ENCODE data around the gene LRRC15.

Gene LRRC15

DNA sequence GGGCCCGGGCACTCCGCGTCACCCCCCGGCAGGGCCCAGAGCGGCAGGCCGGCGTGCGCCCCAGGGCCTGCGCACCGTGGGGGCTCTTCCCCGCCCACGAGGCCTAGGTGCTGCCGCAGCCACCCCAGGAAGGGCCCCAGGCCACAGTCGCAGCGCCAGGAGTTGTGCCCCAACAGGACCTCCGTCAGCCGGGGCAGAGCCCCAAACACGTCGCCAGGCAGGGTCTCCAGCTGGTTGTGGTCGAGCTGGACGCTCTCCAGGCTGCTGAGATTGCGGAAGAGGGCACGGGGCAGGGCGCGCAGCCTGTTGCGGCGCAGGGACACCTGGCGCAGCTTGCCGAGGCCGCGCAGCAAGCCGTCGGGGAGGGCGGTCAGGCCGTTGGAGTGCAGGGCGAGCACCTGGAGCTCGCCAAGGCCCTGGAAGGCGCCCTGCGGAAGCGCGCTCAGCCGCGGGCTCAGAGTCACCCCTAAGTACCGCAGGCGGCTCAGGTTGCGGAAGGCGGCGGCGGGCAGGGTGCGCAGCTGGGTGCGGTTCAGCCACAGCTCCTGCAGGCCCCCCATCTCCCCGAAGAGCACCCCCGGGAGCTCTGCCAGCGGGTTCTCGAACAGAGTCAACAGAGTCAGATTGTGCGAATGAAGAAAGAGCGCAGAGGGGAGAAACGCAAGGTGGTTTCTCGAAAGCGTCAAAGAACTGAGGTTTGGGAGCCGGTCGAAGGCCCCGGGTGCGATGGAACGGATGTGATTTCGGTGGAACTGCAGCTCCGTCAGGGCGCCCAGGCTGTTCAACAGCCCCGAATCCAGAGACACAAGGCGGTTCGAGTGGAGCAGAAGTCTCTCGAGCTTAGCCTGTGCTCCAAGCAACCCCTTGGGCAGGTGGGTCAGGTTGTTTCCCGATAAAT lies 27.6 kb upstream of the LRRC15 start:
- TF ChIP-seq, protein P1, sequence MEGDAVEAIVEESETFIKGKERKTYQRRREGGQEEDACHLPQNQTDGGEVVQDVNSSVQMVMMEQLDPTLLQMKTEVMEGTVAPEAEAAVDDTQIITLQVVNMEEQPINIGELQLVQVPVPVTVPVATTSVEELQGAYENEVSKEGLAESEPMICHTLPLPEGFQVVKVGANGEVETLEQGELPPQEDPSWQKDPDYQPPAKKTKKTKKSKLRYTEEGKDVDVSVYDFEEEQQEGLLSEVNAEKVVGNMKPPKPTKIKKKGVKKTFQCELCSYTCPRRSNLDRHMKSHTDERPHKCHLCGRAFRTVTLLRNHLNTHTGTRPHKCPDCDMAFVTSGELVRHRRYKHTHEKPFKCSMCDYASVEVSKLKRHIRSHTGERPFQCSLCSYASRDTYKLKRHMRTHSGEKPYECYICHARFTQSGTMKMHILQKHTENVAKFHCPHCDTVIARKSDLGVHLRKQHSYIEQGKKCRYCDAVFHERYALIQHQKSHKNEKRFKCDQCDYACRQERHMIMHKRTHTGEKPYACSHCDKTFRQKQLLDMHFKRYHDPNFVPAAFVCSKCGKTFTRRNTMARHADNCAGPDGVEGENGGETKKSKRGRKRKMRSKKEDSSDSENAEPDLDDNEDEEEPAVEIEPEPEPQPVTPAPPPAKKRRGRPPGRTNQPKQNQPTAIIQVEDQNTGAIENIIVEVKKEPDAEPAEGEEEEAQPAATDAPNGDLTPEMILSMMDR (IDR thresholded peaks at IDR 0.05; ENCODE audit: low read depth, low read length) = no peak
- Histone ChIP-seq H3K4me1 (no peaks in the 10 kb centered on the region), H3K9me3 (no peaks in the 10 kb centered on the region), H3K36me3 (no peaks in the 10 kb centered on the region), H3K4me3 (ENCODE audit: low read depth, low read length) (no peak overlapping the region), H3K27me3 (no peaks in the 10 kb centered on the region)
- no peak for DNase-seq

DNA sequence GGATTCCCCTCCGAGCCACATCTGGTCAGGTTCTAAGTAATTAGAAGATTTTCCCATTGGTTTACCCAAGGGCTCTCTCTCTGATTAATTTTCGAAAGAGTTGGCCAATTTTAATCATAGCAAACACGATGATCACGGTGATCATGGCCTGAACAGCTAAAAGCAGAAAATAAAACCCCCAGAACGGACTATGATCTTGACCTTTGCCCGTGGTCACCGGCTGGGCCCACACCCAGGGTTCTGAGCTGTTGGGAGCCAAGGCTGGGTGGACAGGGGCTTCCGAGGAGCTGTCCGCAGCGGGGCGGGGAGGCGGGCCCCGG lies 27.0 kb upstream of the LRRC15 start:
- no peaks in the 10 kb centered on the region for H3K9me3 ChIP-seq
- no peaks in the 10 kb centered on the region for H3K4me1 ChIP-seq
- H3K36me3 ChIP-seq = no peaks in the 10 kb centered on the region
- DNase-seq = no peak
- H3K27me3 ChIP-seq = no peaks in the 10 kb centered on the region
- no peak overlapping the region for H3K4me3 ChIP-seq (ENCODE audit: low read depth, low read length)
- TF ChIP-seq, protein P1 (IDR thresholded peaks at IDR 0.05; ENCODE audit: low read depth, low read length) = no peak

DNA sequence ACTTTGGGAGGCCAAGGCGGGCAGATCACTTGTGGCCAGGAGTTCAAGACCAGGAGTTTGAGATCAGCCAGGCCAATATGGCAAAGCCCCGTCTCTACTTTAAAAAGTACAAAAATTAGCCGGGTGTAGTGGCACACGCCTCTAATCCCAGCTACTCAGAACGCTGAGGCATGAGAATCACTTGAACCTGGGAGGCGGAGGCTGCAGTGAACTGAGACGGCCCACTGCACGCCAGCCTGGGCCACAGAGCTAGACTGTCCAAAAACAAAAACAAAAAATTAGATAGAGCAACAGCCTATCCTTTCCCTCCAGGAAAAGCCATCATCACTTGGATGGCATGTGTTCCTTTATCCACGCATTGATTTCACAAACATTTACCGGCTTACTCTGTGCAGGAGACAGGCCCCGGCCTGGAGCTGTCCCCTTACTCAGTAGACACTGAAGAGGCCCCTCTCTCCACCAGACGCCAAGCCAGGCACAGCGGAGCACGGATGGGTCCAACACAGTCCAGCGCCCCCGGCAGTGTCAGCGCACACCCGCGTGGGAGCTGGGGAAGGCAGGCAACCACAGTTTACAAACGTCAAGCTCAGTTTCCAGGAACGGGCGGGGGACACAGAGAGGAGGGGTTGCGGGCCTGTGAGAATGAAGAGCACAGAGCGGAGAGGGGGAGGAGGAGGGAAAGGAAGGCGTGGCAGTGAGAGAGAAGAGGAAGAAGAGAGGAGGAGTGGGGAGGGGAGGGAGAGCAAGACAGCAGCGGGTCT lies 26.4 kb upstream of the LRRC15 start:
- Histone ChIP-seq H3K4me1 (no peaks in the 10 kb centered on the region), H3K4me3 (ENCODE audit: low read depth, low read length) (no peak overlapping the region)
- TF ChIP-seq, protein P1 (IDR thresholded peaks at IDR 0.05; ENCODE audit: low read depth, low read length) = no peak

DNA sequence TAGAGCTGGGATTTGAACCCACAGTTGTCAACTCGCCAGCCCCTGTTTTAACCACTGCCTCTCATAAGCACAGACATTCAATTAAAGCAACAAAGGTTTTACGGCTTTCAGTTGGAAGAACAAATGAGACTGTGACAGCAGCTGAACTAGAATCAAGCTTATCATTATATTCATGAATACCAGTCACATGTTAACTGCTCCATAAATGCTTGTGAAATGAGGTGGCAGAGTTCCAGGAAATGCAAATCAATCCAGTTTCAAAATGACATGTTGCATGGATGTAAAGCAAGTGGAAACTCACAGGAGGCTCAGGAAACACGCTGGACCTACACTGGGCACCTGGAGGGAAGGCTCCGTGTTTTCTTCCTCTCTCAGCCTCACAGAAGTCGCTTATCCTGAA lies 25.7 kb upstream of the LRRC15 start:
- TF ChIP-seq, protein P1 (IDR thresholded peaks at IDR 0.05; ENCODE audit: low read depth, low read length) = no peak
- Histone ChIP-seq H3K36me3 (no peaks in the 10 kb centered on the region), H3K4me3 (ENCODE audit: low read depth, low read length) (no peak overlapping the region), H3K4me1 (no peaks in the 10 kb centered on the region), H3K27me3 (no peaks in the 10 kb centered on the region), H3K9me3 (no peaks in the 10 kb centered on the region)
- no peak for DNase-seq

More for the DNA sequence above, 26.4 kb upstream of the LRRC15 start:
- Histone ChIP-seq H3K36me3 (no peaks in the 10 kb centered on the region), H3K27me3 (no peaks in the 10 kb centered on the region), H3K9me3 (no peaks in the 10 kb centered on the region)
- DNase-seq = no peak

DNA sequence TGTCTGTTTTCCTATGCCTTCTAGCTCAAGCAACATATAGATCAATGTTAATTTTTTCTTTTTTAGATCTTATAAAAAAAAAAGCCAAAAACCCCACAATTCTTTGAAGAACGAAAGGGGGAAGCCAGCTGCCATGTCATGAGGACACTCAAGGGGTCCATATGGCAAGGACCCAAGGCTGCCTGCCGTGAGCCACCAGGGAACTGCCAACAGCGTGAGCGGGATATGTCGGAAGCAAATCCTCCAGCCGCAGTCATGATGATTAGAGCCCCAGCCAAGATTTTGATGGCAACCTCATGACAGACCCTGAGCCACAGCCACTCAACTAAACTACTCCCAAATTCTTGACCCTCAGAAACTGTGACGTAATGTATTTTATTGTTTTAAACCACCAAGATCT lies 23.0 kb upstream of the LRRC15 start:
- Histone ChIP-seq H3K27me3 (no peaks in the 10 kb centered on the region), H3K9me3 (no peaks in the 10 kb centered on the region), H3K4me1 (no peaks in the 10 kb centered on the region), H3K36me3 (no peaks in the 10 kb centered on the region), H3K4me3 (ENCODE audit: low read depth, low read length) (no peak overlapping the region)
- no peak for DNase-seq
- TF ChIP-seq, protein P1 (IDR thresholded peaks at IDR 0.05; ENCODE audit: low read depth, low read length) = no peak

DNA sequence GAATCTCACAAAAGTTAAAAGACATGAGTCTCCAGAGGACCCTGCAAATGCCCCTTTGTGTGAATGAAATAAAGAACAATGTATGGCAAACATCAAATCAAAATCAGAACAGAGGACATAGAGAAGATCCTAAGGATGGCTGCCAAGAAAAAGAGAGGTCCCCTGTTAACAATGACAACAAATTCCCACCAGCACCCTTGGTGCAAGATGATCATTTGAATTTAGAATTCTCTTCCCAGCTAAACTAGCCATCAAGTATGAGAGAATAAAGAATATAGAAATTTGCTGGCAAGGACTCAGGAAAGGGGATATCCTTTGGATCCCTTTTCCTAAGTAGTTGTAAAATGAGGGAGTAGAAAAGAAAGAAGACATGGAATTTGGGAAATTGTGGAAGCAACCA lies 21.3 kb upstream of the LRRC15 start:
- Histone ChIP-seq H3K9me3 (no peaks in the 10 kb centered on the region), H3K4me3 (ENCODE audit: low read depth, low read length) (no peak overlapping the region), H3K36me3 (no peaks in the 10 kb centered on the region), H3K27me3 (no peaks in the 10 kb centered on the region), H3K4me1 (no peaks in the 10 kb centered on the region)
- TF ChIP-seq, protein P1 (IDR thresholded peaks at IDR 0.05; ENCODE audit: low read depth, low read length) = no peak
- no peak for DNase-seq
